ENCODE data around the gene EIF5A.

EIF5A gene

GRCh38 chr17:7306911-7307685, at the start of gene EIF5A:
Gene EIF5A (plus strand): TSS chr17:7307628. CDS start chr17:7309636, 2,008 bp downstream.
- DNase-seq = peak; percentile 100

GRCh38 chr17:7258731-7259554, 48.5 kb upstream of the EIF5A start:
- DNase-seq = no peak

- DNase-seq = no peak
These were observed 47.9 kb upstream of the EIF5A start for GRCh38 chr17:7259555-7259889.

GRCh38 chr17:7260151-7260550, 47.3 kb upstream of the EIF5A start:
- DNase-seq = no peak

- peak; percentile 37 for DNase-seq
These were observed 46.6 kb upstream of the EIF5A start for GRCh38 chr17:7260651-7261378.

- no peak for DNase-seq
These were observed 45.8 kb upstream of the EIF5A start for GRCh38 chr17:7261379-7262191.

GRCh38 chr17:7262192-7262934, 45.1 kb upstream of the EIF5A start, which contains the start of gene CLDN7:
Gene CLDN7 (minus strand): TSS chr17:7262478. CDS start chr17:7262043, 435 bp downstream.
- DNase-seq = no peak

GRCh38 chr17:7262935-7263800, 44.3 kb upstream of the EIF5A start:
- DNase-seq = no peak

GRCh38 chr17:7263801-7264078, 43.7 kb upstream of the EIF5A start:
- no peak for DNase-seq

- DNase-seq = no peak
These were observed 40.6 kb upstream of the EIF5A start for GRCh38 chr17:7266784-7267183.

GRCh38 chr17:7279448-7279847, 28.0 kb upstream of the EIF5A start:
- DNase-seq = no peak

- peak; percentile 81 for DNase-seq
These were observed 26.8 kb upstream of the EIF5A start for GRCh38 chr17:7280519-7281073.

GRCh38 chr17:7281074-7281952, 26.1 kb upstream of the EIF5A start, which contains the start of gene SLC2A4:
Gene SLC2A4 (plus strand): TSS chr17:7281718. CDS start chr17:7281935, 217 bp downstream.
- peak; percentile 94 for DNase-seq

GRCh38 chr17:7281953-7282751, 25.3 kb upstream of the EIF5A start:
- DNase-seq = no peak

- no peak for DNase-seq
These were observed 24.6 kb upstream of the EIF5A start for GRCh38 chr17:7282752-7283321.

GRCh38 chr17:7283471-7284216, 23.8 kb upstream of the EIF5A start:
- no peak for DNase-seq

- DNase-seq = no peak
These were observed 22.5 kb upstream of the EIF5A start for GRCh38 chr17:7284911-7285310.
